GM18508 (cell line): ENCODE data around the gene COPS9.

Experiments used
- ATAC-seq: cut with Tn5 transposase; IDR thresholded peaks from one replicate; pipeline ENCODE4 v1.9.1; 2021; ENCODE audit warnings: moderate number of reproducible peaks; ENCODE audit not compliant: insufficient read depth, unreplicated experiment

The COPS9 gene

DNA sequence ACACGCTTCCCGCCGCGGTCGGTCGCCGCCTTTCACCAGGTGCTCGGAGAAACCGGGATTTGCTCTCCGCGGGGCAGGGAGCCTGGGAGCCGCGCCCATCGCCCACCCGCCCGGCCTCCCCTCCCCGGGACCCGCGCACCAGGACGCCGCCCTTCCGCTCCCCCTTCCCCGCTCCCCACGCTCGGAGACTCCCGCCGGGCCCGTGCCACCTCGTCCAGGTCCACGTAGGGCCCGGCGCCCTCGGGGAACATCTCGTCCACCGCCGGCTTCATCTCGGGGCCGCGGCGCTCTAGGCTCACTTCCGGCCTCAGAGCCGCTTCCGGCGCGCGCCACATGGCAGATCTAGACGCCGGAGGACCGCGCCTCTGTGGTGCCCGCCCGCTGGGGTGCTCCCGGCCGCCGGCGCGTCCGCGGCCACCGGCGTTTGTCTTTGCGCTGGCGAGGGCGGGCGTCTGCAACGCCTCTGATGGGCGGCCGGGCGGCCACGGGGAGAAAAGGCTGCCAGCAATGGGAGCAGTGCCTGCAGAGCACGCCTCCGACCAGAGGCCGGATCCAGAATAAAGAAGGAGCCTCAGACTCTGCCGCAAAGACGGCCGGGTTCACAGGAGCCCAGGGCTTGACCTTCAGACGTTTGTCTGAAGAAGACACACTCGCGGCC is at the start of gene COPS9:
TSS of gene COPS9 (minus strand) at position 293 of the 658 bp plus-strand sequence. CDS start at position 272, 21 bp downstream.
- ATAC-seq: no peak

DNA sequence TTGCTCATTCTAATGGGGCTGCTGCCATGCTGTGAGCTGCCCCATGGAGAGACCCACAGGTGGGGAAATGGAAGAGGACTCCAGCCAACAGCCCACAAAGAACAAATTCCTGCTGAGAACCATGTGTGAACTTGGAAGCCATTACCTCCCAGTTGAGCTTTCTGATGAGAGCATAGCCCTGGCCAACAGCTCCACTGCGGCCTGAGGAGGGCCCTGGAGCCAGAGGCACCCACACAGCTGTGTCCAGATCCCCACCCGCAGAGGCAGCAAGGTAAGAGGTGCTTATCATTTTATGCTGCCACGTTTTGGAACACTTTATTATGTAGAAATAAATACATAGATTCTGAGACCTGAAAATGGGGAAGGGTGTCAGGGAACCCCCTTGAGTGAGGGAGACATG is 48.6 kb upstream of the COPS9 start:
- ATAC-seq: no peak

DNA sequence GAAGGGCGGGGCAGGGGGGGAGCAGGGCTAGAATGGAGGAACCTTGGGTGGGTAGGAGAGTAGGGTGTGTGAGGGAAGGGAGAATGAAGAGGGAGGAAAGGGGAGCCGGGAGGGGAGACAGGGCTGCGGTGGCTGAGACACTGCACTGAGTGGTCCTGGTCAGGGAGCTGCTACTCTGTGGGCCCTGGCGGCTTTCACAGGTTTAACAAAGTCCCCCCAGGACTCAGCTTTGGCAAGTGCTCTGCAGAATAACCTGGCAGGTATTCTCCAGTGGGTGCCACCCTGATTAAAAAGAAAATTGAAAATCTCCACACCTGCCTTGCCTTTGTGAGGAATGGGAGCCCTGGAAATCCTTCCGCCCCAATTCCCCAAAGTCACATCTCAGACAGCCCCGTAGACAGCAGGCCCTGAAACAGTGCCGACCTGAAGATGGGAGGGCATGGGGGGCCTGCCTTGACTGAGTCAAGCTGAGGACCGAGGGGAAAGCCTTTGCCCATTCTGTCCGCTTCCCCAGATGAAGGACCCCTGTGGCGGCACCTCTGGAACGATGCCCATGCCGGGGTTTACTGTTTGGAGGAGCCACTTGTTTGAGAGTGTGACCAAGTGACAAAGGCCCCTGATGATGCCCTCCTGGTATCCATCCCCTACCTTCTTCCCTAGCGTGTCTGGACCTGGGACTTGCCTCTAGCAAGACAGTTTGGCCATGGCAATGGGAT is 47.9 kb upstream of the COPS9 start:
- ATAC-seq: no peak

DNA sequence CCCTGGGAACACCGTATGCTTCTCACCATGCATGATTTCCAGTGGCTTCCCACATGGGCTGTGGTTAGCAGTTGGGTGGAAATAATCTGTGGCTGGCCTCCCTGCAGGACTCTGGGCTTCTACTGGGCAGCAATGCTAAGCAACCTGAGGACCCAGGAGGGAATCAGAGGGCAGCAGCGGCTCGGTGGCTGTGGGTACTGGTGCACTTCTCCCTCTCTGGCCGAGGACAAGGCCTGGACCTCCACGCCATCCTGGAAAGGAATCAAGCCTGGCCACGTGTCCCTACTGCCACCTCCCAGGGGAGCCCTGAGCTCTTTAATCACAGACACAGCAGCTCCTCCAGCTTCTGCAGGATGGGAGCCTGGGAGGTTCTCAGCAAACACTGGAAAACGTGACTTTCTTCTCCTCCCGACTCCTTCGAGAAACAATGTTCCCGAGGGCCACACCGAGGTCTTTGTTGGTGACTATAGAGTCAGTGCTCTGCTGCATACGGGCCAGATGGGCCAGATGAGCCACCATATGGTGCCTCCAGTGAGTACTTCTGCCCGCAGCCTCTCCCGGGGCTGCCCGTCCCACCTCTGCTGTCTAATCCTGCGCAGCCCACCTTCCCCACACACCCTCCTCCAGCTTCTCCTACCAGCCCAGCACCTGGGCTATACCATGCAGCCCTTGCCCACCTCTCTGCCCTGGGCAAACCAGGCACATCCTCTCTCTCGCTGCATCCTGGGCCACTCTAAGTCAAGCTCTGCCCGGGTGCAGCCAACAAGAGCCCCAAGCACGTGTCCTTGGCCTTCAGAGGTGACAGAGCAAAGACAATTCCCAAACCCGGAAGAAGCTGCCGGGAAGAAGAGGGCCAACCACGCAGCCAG is 47.1 kb upstream of the COPS9 start:
- no peak for ATAC-seq

DNA sequence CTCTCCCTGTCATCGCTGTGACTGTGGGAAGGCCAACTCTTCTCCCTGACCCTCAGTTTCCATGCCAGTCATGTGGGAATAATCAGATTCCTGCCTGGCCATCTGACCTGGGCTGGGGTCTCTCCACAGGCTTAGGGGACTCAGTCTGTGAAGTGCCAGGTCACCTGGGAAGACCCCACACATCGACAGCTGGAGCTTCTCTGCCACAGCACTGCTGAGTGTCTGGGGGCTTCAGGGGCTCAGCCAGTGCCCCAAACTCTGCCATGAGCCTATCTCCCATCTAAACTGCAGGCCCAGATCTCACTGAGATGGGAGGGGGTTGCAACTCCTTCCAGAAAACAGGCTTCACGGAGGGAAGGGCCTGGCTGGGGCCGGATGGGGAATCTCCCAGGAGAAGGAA is 46.4 kb upstream of the COPS9 start:
- ATAC-seq: no peak

DNA sequence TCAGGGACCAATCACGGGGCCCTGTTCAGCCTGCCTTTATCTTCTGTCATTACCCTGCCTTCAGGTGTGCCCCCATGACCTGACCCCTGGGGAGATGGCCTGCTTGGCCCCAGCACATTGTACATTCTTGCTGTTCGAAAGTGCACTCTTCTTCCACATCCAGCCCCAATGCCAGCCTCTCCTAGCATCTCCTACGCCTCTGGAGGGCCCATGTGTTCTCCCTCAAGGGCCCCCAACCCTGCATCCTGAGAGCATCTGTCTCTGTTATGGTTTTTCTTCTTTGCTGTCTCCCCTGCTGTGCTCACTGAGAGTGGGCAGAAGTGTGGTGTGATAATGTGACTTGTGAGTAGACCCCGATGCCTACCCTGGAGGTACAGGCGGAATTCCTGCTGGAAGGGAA is 45.9 kb upstream of the COPS9 start:
- ATAC-seq: no peak

DNA sequence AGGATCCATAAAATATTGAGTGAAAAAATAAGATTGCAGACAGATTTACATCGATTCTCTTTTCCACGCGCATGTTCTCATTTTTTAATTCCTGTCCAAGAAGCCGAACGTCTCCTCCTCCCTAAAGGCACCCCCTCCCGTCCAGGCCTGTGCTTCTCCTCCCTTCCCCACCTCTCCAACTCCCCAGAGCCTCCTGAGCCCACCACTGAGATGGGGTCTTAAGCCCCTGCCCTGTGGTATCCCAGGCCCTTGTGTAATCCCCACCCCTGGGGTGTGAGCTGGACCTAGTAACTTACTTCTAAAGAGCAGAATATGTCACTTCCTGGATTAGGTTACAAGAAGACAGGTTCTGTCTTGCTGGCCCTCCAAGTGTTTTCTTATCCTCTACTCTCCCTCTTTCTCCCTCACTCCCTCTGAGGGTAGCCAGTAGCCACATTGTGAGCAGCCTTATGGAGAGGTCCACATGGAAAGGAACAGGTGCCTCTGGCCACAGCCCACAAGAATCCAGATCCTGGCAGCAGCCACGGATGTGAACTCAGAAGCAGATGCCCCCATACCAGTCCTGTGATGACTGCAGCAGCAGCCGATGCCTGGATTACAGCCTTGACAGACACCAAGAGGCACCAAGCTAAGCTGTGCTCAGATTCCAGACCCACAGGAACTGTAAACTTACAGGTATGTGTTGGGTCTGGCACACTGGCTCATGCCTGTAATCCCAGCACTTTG is 44.0 kb upstream of the COPS9 start:
- no peak for ATAC-seq

DNA sequence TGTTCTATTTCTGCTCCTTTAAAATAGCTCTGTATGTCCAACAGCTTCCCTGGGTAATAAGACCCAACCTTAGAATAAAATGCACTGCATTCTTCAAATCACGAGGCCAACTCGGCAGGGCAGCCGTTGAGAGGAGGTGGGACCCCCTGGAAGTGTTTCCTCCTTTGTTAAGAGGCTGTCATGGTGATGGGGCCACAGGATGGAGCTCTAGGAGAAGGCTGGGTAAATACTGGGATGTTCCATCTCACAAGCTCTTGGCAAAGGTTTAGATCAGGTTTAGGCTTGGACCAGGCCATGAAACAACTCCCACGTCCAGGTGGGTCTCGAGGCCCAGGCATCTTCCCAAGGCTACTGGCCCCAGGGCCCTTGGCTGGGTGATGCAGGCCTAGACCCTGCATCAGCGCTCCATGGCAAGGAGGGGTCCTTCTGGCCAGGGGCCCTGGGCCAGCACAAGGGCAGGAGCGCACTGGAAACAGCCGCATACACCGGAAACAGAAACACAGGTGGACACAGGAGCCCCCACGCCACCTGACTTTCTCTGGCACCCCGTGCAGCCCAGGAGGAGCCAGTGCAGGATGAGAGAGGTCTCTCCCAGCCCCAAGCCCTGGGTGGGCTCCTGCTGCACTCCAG is 43.2 kb upstream of the COPS9 start:
- no peak for ATAC-seq

DNA sequence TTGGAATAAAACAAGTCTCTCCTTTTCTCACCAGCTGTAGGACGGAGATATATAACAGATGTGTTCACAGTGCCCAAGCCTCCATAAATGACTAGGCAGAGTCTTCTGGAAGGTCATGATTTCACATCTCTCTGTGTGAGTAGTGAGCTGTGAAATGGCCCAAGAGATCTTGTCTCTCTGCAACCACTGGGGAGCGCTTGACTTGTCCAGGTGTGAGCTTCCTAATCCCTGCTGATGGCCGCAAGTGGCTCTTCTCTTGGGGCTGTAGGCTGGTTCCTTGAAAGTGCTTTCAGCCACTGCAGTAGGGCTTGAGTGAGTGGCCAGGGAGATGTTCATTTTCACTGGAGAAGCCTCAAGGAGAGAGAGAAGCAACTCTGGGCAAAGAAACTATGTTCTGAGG is 42.5 kb upstream of the COPS9 start:
- ATAC-seq: no peak

DNA sequence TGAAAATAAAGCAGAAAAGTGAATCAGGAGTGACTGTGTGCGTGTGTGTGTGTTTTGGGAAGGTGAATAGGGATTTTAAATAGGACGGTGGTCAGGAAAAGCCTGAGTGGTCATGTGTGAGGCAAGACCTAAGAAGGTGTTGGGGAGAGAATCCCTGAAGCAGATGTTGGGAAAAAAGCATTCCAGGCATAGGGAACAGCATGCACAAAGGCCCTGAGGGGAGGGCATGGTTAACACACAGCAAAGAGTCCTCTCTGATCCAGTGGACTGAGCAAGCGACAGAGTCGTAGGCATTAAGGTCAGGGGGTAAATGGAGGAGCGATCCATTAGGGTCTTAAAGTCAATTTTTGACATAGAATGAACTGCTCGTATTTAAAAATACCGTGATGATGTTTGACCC is 38.4 kb upstream of the COPS9 start:
- no peak for ATAC-seq

DNA sequence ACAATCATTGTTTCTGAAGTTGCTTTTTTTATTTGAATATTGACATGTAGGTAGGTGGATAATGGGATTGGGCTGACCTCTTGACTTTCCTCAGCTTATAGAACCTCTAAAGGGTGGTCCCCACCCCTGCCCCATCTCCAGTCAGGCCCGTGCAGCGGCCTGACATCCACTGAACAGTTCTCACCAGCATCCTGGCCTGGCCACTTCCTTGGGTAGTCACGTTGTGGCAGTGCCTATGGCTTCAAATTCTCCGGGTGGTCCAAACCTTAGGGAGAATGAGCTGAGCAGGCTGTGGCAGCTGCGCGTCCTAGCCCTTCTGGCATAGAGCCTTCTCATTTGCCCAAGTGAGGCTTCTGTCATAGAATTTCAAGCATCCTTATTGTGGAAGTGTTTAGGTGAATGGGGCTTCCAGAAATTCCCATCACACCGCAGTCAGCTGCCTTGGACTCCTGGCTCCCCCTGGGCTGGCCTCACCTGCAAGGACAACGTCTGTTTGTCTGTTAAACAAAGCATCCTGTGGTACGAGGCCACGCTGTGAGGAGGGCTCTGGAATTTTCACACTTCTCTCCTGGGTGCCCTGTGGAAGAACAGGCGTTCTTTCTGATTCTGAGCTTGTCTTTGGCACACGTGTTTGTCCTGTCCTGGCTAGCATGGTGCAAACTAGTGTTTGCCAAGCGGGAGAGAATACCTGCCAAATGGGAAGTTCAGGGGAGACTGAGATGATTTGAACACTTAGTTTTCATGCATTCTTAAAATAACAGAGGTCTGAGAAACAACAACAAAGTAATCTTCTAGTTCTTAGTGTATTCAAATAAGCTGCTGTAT is 36.2 kb upstream of the COPS9 start:
- no peak for ATAC-seq

DNA sequence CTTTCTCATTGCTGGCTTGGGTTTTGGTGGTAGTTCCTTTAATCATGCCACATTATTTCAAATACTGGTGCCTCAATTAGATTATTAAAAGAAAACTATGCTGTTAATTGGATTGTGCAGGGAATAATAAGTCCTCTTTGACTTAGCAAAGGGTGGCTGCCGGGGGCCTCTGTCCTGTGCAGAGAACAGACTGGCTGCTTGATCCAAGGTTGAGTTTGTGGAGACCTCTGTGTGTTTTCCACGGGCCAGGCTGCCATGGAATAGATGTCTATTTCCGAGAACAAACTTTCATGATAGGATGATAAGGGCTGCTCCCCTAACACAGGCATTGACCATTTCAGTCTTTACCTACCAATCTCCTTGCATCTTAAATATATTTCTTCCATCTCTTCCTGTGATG is 34.8 kb upstream of the COPS9 start:
- ATAC-seq: no peak

DNA sequence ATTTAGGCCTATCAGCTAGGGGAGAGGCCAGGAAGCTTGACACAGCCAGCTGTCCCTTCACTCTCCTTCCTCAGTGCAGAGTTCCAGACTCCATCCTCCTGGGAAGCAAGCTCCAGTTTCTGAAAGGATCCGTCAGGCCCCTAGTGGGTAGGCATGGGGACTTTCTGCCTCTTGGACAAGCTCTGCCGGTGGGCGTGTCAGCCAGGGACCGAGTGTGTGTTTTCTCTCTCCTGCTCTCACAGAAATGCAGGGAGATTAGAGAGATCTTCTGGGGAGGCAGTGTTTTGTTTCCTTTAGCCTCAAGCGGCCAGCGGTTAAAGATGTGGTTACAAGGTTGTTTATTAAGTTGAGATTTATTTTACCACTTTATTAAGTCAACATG is 34.2 kb upstream of the COPS9 start:
- no peak for ATAC-seq

DNA sequence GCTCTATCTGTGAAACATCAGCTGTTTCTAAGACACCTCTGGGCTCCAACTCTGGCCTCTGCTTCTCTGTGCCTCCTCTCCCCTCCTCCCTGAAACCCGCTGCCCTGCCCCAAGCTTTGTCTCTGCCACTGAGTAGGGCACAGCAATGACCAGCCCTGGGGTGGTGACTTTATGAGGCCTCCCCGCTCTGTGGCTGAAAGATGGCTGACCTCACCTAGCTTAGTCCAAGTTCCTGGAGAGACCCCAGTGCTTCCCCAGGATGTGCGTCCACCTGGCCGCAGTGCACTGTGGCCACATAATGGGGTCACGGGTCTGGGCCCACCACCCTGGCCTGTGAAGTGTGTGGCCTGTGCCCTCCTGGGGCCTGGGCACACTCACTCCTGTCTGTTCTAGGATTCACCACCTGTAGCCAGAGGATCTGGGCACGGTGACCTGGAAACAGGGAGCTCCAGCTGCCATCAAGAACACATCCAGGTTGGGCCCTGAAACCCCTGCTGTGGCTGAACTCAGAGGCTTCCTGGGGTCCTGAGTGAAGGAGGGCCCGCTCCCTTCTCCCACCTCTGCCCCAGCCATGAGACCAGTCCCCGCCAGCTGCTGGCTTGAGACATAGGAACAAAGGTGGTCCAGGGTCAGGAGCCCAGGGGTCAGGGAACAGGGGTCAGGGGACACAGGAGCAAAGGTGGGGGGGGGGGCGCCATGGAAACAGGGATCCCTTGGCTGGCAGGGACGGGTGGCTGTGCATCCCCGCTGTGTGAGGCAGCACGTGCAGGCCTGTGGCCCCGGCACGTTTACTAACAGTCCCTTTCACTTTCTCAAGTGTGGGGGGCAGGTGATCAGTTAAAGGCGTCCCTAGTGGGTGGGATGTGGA is 33.6 kb upstream of the COPS9 start:
- ATAC-seq: no peak

DNA sequence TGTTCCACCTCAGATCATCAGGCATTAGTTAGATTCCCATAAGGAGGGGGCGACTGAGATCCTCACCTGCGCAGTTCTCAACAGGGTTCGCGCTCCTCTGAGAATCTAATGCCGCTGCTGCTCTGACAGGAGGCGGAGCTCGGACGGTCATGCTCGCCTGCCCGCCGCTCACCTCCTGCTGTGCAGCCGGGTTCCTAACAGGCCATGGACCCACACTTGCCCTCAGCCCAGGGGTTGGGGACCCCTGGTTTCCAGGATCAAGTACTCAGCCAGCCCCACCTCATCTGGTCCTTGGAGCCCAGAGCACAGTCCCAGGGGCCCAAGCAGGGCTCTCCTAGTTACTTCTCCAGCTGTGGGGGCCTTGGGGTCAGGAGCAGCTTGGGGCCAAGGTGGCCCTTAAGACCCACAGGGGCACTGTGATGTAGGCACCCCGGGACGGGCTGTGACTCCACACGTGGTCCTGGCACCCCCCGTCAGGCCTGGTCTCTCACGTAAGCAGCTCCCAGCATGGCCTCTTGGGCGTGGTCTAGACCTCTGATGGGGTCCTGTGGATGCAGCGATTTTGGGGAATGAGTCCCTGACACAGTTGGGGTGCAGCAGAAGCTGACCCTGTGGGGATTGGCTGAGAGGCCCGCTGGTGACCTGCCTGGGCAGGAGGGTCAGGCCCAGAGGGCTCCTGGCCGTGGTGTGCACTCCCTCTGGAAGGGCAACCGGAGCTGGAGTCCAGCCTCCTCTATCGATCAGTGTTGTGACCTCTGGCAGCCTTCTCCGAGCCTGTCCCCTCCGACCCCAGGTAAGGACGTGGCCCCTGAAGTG is 32.6 kb upstream of the COPS9 start:
- no peak for ATAC-seq

DNA sequence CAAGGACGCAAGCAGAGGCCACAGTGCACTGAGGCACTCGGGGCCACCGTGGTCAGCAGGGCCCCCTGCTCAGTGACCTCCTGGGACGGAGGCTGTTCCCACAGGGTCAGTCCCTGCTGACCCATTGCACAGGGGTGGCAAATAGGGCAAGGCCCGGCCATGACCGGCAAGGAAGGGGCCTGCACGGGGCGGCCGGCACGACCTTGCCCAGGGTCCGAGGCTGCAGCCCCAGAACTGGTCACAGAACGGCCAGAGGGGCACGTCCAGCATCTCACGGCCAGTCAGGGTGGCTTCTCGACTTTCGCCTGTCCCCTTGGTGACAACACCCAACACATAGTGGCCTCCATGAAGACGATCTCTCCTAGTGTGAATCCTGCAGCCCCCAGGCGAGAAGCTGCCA is 31.9 kb upstream of the COPS9 start:
- ATAC-seq: no peak

DNA sequence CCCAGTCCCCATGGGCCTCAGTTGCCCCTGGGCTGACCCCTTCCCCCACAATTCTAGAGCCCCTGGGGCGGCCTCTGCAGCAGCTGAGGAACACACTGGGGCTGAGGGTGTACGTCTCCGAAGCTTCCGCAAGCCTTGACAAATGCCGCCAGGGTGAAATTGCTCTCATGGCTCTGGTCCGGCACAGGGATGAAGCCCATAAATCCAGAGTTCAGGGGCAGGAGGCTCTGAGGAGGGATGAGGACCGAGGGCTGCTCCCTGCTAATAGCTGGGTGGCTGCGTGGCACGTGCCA is 31.4 kb upstream of the COPS9 start:
- no peak for ATAC-seq
